ENCODE results near the gene CTF1. TPM values are rescaled to one million over a fixed set of nuclear protein-coding genes. Genes with fewer than 3 reads are reported as not detected.
"Not testable (repeated sequence)": the region's sequence is repeated elsewhere in the genome, so short reads cannot be mapped to it uniquely, and the experiment has no call there.

CTF1 gene
- total and polyA plus RNA-seq, 8 donors: 4.5 to 10.5 (median 9.0) TPM

- ATAC-seq (no peak), DNase-seq (no peak)
- intact Hi-C loops (cut with DNase I): no loop called here
- Histone ChIP-seq H3K4me3 (no peak overlapping the region), H3K9me3 (no peaks in the 10 kb centered on the region), H3K36me3 (peaks cover 0 to 8% of the 10 kb centered on the region in 2 donors), H3K27ac (no peak overlapping the region), H3K27me3 (no peaks in the 10 kb centered on the region), H3K4me1 (no peaks in the 10 kb centered on the region)
- TF ChIP-seq CTCF (IDR thresholded peaks at IDR 0.05): no peak
Observed at GRCh38 chr16:30858111-30858495, 38.3 kb upstream of the CTF1 start.

GRCh38 chr16:30858829-30859423, 37.5 kb upstream of the CTF1 start:
- DNase-seq: no peak
- no peaks in the 10 kb centered on the region for H3K4me1 ChIP-seq
- H3K9me3 ChIP-seq: no peaks in the 10 kb centered on the region
- ATAC-seq: no peak
- no peaks in the 10 kb centered on the region for H3K27me3 ChIP-seq
- H3K27ac ChIP-seq: no peak overlapping the region
- peaks cover 0 to 8% of the 10 kb centered on the region in 2 donors for H3K36me3 ChIP-seq
- no peak for TF ChIP-seq CTCF (IDR thresholded peaks at IDR 0.05)
- H3K4me3 ChIP-seq: no peak overlapping the region
- intact Hi-C loops (cut with DNase I): no loop called here

GRCh38 chr16:30860729-30861128, 35.7 kb upstream of the CTF1 start:
- DNase-seq; H3K27ac ChIP-seq; H3K4me3 ChIP-seq; H3K9me3 ChIP-seq; intact Hi-C loops (cut with DNase I); H3K36me3 ChIP-seq; H3K27me3 ChIP-seq; ATAC-seq; H3K4me1 ChIP-seq: not testable (repeated sequence)

- H3K4me3 ChIP-seq; DNase-seq; H3K4me1 ChIP-seq; H3K27ac ChIP-seq; H3K9me3 ChIP-seq; H3K27me3 ChIP-seq; H3K36me3 ChIP-seq; ATAC-seq; intact Hi-C loops (cut with DNase I): not testable (repeated sequence)
Observed at GRCh38 chr16:30863178-30863577, 33.2 kb upstream of the CTF1 start.

GRCh38 chr16:30866031-30866430, 30.4 kb upstream of the CTF1 start:
- no peak overlapping the region for H3K27ac ChIP-seq
- H3K9me3 ChIP-seq: no peaks in the 10 kb centered on the region
- intact Hi-C loops (cut with DNase I): no loop called here

GRCh38 chr16:30867747-30868146, 28.7 kb upstream of the CTF1 start:
- Histone ChIP-seq H3K27me3 (no peaks in the 10 kb centered on the region), H3K4me3 (no peak overlapping the region), H3K4me1 (no peaks in the 10 kb centered on the region), H3K27ac (no peak overlapping the region), H3K36me3 (no peaks in the 10 kb centered on the region), H3K9me3 (no peaks in the 10 kb centered on the region)
- peak; percentile 42 for ATAC-seq
- intact Hi-C loops (cut with DNase I): no loop called here
- no peak for DNase-seq
- TF ChIP-seq CTCF (IDR thresholded peaks at IDR 0.05): no peak

More at GRCh38 chr16:30866031-30866430, 30.4 kb upstream of the CTF1 start:
- Histone ChIP-seq H3K36me3 (no peaks in the 10 kb centered on the region), H3K27me3 (no peaks in the 10 kb centered on the region), H3K4me3 (no peak overlapping the region), H3K4me1 (no peaks in the 10 kb centered on the region)
- TF ChIP-seq CTCF (IDR thresholded peaks at IDR 0.05): no peak
- DNase-seq (no peak), ATAC-seq (no peak)

Data from left lung (tissue), 10 donors.